ENCODE measurements around the gene BPIFB6.

BPIFB6 gene

DNA sequence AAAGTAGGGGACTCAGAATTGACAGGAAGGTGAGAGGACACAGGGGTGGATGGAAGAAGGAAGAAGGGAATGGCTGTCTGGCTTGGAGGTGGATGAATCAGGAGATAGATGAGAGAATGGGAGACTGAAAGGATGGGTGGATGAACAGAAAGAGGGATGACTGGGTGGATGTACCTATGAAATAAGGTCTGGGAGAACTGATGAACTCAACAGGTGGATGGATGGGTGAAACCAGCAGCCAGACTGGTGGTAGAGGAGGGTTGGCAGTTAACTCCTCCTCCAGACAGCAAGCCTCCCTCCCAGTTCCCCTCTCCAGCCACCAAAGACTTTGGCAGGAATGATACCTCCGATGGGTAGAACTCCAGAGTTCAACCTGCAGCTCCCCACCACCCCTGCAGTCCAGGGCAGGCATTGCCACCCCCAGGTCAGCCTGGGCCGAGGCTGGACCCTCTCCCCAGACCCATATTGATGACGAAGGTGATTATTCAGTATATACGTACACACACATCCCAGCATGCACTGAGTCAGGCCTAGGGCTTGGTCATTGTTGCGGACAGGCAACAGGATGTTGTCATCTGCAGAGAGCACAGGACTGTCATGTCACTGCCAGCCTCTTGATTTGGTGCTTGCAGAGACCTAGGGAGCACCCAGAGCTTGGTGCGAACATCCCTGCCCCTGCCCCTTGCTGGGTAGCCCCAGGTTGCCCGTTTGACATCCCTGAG is 29.2 kb upstream of the BPIFB6 start:
- no peak for DNase-seq

DNA sequence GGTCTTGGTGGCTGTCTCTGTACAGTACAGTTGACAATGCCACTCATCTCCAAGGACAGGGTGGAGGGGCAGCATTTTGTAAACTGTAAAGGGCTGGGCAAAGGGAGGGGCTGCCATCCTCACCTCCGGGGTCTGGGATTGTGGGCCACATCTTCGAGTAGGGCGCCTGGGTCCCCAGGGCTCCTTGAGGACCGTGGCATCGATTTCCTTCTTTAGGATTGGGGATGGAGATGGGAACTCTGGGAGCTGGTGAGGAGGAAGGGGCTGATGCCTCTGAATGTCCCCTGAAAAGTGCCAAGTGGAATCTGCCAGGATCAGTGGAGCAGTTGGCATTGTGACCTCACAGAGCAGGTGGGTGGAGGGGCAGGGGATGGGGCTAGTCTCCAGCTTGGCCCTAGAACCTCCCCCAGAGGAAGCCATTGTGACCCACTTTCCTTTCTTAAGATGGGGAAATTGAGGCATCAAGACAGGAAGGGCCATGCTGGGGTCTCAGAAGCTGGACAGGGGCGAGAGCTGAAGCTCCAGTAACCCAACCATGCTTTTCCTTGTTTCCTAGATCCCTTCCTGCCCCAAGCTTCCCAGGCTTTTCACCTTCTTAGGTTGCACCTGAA is 27.2 kb upstream of the BPIFB6 start, which contains the start of gene SUN5:
Gene SUN5 (minus strand): TSS at position 293 of the 611 bp plus-strand sequence. CDS start 93 bp downstream, at position 200.
- no peak for DNase-seq

DNA sequence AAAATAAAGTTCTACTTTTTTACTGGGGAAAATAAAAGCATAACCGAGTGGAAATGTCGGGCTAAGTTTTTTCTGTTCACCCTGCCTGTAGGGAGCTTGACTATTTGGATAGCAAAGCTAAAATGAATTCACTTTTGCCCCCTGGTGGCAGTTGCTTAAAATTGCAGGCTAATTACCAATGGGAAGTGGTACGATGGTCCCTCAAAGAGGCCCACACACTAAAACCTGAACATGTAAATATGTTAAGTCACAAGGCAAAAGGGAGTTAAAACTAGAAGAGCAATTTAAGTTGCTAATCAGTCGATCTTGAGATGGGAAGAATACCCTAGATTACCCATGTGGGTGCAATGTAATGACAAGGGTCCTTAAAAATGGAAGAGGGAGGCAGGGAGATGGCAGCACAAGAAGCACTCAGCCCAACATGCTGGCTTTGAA is 26.3 kb upstream of the BPIFB6 start:
- no peak for DNase-seq

DNA sequence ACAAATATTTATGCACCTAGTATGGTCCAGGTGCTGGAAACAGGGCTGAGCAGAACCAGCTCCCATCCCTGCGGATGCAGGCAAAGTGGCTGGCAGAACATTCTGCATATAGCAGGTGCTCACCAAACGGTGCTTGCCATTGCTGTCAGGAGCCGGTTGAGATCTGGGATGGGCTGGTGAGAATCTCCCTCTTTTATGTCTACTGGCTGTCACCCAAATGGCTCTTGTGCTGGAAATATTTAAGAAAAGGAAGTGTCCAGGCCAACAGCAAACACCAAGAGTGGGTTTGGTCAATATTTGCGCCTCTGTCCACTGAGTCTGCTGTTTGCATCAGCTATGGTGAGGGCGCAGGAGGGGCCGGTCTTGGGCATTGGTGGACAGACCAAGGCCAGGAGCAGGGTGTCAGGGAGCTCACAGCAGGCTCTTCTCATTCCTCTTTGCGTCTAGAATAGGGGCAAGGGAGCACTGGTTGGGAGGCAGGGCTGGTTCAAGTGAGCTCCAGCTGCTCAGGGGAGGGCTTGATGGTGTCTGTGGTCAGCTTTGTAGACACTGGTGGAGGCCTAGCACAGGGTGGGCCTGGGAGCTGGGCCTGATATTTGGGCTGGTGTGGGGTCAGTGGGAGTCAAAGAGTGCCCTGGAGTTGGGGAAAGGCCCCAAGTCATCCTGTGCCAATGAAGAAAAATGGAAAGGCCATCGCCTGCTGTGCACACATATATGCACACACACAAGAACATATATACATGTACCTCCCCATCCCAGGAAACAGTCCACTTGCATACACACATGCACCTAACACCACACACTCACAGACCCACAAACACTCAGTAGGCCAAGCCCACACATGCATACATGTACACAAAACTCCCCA is 25.3 kb upstream of the BPIFB6 start:
- DNase-seq: no peak

DNA sequence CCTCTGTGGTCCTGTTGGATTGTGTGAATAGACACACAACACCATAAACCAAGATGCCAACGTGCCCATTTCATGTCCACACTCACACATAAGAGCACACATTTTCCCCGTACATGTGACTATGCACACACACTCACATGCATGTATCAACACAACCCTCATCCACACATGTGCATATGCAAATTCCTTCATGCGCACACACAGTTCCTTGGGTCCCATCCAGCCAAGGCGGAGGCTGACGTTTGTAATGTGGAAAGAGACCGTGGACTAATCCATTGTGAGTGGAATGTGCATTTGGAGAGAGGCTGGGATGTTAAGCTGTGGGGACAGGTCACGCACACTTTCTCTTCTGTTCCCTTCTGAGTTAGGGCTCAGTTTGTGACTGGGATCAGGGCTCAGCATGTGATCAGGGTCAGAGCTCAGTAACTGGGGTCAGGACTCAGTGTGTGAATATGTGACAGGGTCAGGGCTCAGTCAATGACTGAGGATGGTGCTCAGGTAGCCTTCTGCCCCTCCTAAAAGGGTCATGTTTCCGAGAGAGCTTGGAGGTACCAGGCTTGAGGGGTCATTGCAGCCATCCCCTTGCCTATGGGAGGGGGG is 24.6 kb upstream of the BPIFB6 start:
- no peak for DNase-seq

DNA sequence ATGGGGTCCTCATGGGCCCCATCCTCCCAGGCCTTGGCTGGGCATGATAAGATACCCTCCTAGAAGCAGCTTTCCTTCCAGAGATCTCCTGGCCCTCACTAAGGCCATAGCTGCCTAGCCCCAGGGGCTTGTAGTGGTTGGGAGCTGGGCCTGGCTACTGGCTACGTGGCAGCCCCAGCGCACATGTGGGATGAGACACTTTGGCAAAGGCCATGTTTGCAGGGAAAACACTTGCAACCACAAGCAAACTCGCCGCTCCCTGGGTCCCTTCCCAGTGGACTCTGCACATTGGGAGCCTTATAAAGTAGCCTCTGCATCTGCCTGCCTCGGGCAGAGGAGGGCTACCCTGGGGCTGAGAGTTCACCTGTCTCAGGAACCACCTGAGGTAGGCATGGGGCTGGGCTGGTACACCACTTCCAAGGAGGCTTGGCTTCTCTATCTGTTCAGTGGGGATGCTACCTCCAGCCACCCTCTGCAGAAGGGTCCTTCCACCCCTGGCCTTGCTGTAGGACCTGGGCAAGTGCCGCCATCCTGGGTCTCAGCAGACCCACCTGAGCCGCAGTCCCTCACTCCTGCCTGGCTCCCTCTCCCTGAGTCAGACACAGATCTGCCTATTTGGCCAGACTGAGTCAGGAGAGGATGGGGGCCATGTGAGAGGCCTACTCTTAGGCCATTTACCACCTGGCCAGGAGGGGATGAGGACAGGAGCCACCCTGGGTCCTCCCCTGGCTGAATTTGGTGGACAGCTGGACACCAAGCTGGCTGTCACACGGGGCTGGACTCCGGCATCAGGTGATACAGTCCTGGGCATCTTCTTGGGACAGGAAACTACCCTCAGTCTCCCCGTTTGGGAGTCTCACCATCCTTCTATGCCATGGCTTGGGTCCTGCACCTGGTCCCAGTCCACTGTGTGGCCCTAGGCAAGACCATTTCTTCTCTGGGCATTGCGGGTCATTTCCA is 23.8 kb upstream of the BPIFB6 start, which contains the start of gene BPIFB2:
Gene BPIFB2 (plus strand): TSS at position 329 of the 960 bp plus-strand sequence. CDS start 871 bp downstream, outside the sequence.
- no peak for DNase-seq

DNA sequence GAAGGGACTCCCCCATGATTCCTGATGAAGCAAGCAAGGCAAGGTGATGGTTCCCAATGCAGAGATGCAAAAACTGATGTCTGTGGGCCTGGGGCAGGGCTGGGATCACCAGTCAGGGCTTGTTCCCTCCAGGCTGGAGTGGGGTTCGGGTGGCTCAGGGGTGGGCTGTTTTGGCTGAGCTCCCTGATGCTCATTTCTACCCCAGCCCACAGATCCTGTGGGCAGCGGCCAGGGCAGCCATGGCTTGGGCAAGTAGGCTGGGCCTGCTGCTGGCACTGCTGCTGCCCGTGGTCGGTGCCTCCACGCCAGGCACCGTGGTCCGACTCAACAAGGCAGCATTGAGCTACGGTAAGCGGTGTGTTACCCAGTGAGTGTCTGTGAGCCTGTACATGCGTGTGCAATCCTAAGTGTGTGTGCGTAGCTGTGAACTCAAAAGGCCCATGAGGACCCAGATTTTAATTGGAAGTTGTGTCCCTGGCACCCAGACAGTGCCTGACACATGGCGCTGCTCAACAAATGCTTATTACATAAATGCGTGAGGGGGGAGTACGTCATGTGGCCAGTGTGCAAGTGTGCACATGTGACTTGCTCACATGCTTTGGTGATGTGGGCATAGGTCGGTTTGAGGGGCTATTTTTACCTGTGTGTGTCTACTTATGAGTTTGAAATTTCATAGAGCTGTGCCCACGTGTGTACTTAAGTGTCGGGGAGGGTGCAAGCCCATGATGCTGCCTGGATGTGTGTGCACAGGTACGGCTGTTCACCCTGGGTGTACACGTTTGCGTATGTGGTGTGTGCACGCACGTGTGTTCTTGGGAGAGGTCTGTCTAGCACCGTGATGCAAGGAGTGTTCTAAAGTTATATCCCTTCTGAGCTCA is 22.9 kb upstream of the BPIFB6 start:
- no peak for DNase-seq

DNA sequence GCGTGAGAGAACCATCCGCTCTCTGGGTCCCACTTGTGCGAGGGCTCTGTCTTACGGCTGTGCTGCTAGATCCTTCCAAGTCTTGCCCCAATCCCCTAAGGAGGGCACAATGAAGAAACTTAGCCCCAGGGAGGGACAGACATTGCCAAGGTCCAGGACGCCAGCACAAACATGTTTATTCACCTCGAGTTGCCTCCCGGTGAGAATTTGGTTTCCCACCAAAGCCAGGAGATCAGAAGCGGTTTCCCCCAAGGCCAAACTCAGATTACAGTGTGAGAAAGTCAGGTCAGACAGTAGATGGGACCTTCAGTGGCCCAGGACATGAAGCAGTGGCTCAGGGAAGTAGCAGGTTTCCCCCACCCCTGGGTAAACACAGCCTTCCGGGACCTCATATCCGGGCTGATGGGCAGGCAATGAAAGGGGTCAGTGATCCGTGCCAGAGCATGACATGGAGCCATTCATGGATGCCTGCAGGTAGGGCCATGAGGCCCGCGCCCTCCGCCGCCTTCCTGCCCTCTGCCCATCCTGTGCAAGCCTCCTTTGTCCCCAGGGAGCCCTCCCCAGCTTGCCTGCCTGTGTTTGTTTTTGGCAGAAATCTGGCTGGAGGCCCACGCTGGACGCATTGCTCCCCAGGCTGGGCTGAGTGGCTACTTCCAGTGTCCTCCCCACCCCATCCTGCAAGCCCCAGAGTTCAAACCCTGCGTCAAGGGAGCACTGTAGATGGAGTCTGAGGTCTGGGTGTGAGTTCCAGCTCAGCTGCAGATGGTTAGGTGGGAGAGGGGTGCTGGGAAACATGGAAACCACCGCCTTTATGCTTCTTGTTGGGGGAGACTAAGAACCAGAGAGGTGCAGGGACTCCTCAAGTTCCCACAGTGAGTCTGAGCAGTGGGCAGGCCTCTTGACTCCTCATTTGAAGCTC is 22.0 kb upstream of the BPIFB6 start:
- DNase-seq: no peak

DNA sequence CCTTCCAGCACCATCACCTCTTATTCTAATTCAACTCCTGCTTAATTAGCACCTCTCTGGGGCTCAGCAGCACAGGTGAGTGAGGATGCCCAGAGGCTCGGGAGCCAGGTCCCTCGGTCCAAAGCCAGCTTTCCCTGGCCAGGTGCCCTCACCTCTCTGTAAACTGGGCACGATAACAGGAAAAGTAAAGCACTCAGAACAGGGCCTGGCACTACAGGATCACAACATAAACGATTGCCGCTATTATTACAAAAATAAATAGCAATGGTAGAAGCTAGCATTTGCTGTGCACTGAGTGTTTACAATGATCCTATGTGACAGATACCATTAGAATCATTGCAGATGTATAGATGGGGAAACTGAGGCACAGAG is 21.3 kb upstream of the BPIFB6 start:
- DNase-seq: no peak

DNA sequence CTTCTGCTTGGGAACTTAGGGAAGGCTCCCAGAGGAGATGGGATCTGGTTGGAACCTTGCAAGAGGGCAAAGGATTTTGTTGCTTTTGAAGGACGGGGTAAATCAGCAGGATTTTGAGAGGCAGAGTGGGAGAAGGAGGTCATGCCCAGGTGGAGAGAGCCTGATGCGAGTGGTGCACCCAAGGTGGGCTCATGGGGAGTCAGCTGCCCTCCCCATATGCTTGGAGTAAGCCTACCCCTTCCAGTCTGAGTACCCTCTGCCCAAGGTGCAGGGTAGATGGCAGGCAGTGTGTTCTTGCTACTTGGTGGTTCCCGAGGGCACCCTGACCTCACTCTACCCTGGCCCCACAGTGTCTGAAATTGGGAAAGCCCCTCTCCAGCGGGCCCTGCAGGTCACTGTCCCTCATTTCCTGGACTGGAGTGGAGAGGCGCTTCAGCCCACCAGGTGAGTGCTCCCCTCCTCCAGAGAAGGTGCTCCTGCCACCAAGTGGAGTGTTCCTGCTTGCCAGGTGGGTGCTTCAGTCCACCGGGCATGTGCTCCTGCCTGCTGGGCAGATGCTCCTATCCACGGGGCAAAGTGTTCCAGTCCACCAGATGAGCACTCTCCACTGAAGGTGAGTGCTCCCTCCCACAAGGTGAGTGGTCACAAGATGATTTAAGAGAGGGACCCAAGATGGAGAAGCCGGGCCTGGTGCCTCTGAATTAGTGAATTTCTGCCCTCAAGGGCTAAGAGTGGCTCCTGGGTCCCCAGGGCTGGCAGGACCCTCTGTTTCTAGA is 20.6 kb upstream of the BPIFB6 start:
- DNase-seq: no peak

DNA sequence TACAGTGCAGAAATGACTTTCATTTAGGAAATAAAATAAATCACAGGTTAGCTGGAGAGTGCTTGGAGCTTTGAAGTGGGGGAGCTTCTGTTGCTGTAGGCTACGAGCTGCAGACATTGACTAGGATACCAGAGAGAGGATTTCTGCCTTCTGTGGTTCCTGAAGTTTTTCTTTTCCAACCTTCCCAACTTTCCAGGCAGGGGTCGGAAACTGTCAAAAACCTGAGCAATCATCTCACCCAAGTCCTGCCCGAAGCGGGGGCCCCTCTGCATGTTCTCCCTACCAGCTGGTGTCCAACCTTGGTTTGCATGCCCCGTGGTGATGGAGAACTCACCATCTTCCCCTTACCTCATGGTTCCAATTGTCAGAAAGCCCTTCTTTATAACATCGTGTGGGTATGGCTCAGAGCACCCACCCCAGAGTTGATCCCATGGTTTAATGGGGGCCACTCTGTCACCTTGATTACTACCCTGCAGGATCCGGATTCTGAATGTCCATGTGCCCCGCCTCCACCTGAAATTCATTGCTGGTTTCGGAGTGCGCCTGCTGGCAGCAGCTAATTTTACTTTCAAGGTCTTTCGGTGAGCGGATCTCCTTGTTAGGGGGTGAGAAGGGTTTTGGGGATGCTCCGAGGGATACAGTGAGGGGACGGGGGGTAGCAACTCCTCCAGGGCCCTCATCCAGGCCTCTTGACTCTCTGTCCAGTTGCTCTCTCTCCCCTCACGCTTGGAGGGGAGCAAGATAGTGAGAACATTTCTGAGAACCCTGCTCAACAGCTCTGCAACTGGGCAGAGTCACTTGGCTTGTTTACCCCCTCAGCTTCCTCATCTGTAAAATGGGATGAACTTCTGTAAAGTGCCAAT is 18.9 kb upstream of the BPIFB6 start:
- DNase-seq: no peak

DNA sequence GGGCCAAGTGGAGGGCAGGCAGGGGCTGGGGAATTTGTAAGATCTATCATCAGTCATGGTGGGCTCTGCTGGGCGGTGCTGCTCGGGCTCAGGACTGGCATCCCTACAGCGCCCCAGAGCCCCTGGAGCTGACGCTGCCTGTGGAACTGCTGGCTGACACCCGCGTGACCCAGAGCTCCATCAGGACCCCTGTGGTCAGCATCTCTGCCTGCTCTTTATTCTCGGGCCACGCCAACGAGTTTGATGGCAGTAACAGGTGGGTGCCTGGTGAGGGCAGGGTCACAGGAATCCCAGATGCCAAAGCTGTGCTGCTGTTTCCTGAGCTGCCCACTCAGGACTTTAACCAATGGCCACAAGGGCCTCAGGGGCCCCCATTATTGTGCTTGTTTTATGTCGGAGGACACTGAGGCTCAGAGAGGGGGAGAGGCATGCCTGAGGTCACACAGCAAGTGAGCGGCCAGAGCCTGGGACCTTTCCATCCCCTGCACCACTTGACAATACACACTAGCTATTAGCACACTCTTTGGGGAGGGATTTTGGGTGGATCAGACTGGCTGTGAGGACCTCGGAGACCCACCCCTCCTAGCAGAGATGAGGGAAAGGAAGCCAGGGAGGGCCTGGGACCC is 17.6 kb upstream of the BPIFB6 start:
- no peak for DNase-seq

DNA sequence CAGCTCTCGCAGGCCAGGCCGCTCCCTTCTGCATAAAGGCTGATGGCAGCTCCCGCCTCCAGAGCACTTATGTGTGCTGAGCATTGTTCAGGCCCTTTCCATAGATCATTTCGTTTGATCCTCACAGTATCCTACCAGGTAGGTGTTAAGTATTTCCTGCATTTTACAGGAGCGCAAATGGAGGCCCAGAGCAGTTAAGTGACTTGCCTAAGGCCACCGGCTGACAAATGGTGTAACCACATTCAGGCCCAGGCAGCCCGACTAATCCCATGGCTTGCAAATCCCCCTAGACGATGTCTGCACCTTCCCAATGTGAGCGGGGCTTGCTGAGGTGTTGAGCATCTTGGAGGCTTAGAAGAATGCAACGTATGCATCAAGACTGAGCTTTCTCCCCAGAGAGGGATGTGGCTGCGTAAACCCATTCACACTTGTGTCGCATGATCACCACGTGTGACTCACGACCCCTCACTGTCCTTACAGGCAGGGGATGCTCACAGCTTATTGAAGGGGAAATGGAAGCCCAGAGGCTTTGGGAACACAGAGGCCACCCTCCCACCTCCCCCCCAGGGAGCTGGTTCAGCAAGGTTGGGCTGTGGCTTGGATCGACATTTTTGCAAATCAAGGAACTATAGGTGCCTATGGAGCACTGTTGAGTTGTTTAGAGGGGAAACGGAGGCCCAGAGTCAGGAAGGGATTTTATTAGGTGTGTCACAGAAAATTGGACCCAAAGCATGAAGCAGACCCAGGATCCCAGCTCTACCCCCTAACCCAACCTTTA is 16.9 kb upstream of the BPIFB6 start:
- DNase-seq: no peak

DNA sequence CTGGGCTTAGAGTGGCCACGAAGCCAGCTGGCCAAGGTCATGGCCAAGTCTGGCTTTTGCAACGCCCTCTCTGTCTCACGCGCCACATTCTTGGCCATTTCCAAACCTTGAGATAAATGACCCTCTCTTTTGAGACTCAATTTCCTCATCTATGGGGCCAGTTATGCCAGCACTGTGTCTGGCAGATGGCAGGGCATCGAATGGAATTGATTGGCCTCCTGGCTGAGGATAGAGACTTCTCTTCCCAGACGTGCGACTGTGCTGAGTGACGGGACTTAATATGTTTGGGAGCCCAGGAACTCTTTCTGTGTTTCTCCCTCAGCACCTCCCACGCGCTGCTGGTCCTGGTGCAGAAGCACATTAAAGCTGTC is 16.3 kb upstream of the BPIFB6 start:
- DNase-seq: no peak

DNA sequence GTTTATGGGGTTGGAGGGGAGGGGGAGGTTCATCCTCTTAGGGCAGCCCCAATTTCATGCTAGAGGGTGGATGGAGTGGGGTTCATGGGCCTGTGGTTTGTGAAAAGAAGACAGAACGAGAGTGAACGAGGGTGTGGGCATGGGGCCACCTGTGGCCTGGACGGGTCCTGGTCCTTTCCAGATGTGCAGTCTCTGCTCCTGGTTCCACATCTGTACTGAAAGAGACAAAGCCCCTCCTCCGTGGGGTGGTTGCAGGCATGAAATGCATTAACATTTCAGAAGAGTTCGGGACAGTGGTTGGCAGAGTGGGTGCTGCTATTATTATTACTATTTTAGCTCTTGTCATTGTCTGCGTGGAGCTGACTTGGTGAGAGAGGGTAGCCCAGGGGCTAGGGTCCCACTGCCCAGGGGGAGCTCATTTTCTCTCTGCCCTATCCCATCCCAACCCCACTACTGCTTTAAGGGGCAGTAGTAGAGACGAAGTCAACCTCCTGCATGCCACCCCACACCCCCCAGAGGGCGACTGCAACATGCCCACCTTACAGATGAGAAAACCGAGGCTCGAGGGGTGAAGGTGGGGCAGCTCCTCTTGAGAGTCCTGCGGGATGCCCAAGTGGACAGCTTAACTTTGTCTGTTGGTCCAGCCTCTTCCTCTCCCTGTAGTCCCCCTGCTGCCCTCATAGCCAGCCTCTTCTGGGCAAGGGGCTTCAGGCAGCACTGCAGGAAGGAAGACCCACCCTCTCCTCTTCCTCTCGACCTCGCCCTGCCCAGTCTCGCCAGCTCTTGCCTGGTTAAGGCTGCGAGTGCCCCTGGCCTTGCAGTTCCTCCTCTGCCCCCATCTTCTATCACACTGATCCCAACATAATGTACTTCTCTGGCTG is 15.5 kb upstream of the BPIFB6 start:
- DNase-seq: no peak
